GM21529 (cell line): ENCODE results near the gene DET1.
A peak's percentile ranks its signal among the peaks of the same experiment; 100 is the strongest.
"Not testable (repeated sequence)": the region's sequence is repeated elsewhere in the genome, so short reads cannot be mapped to it uniquely, and the experiment has no call there.

Experiments
- ATAC-seq: cut with Tn5 transposase; IDR thresholded peaks from one replicate; pipeline ENCODE4 v1.9.1; 2021; ENCODE audit not compliant: unreplicated experiment

DET1 gene

DNA sequence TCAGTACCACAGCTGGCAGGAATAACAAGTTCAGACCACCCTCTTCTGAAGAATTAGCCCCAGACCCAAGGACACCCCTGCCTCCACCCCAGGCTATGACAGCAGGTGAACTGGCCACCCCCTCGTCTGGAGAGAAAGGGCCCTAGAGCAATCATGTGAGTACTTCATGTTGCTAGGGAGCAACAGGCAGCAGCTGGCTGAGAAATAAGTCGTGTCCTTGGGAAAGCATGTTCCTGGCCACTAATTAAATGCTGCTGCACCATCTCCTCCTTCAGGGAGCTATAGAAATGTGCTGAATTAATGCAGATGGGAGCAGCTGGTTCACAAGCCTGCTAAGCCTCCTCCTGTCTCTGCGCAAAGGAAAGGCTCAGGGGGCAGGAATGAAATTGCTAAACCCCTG, 47.5 kb downstream of the DET1 start:
- ATAC-seq = no peak

DNA sequence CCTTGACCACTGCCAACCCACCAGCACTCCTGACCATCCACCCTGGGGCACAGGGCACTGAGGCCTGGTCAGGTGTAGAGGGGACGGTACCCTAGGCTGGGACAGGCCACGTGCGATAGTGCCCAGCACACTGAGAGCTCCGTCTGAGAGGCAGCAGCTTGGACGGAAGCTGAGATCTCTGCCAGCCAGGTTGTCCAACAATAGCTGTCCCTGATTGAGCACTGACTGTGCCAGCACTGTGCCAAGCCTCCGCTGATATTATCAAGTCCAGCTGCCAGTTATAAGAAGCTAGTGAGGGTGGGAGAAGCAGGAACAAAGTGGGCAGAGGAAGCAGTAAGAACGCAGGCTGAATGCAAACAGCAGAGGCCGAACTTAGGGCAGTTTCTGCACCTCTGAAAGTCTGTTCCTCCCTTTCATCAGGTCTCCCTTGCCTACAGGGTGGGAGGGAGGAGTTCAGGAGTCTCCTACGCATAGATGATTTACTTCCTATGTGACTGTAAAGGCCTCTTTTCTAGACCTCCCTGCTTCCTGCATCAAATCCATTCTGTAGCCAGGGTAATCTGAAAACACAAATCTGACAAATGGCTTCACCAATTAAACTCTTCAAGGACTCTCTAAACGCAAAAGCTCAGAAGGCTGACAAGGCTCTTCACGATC, 49.2 kb downstream of the DET1 start:
- no peak for ATAC-seq

DNA sequence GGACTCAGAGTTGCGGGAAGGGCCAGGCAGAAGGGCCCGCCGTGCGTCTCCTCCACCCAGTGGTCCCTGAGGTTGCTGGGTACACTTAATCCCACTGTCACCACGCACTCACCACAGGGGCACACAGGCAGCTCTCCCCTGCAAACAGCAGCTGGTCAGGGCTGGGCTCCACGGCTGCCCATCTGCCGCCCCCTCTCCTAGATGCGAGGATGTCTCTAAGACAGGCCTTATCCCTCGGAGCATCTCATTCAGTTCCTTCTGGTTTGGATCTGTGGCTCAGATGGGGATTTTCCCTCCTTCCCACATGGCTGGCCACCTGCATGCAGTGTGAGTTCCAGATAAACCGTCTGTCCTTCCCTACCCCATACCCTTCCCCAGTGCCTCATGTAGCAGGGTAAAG, 52.6 kb downstream of the DET1 start:
- no peak for ATAC-seq

DNA sequence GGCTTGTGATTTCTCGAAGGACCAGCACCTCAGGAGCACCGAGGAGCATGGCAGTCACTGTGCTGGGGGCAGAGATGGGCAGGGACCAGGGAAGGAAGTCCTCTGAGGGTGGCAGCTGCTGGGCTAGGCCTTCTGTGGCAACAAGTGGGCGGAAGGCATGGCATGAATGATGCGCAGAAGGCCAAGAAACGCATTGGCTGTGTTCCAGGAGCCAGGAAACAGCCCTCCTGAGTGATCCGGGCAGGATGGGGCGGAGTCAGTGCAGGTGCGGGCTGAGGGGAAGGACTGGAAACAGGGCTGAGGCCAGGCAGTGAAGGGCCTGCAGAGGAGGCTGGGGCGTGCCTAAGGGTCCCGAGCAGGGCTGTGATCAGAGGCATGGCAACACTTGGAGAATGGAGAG, 55.3 kb downstream of the DET1 start:
- ATAC-seq = no peak

DNA sequence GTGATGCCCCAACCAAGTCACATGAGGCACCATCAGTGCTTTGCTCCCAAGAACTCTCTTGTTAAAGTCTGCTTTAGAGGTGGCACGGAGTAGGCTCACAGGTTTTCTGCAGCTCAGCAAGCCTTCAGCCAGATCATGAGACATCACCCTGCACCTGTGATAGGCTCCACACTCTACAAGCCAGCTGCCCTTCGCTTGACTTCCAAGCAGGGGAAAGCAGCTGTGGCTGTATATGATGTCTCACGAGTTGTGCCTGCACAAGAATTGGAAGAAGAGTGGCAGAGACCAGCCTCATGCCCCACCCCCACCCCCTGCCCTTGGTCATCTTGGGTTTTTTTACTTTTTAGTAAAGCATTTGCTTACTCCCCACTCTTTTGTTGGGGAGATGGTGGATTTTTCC, 56.4 kb downstream of the DET1 start:
- ATAC-seq = no peak

DNA sequence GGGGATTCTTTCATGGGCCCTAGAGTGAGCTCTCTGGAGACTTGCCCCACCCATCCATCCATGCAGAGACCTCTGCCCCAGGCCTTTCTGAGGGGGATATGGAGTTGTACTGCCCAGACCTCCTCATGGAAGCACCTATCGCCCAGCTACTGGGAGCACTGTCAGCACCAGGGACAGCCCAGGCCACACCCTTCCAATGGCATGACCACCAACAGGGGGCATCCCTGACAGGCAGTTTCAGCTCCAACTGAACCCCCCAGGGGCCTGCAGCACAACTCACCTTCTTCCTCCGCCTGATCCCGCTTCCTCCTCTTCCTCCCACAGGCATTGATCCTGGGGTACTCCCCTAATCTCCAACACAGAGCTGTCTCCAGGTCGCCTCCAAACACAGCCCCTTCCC, 57.2 kb downstream of the DET1 start:
- no peak for ATAC-seq

DNA sequence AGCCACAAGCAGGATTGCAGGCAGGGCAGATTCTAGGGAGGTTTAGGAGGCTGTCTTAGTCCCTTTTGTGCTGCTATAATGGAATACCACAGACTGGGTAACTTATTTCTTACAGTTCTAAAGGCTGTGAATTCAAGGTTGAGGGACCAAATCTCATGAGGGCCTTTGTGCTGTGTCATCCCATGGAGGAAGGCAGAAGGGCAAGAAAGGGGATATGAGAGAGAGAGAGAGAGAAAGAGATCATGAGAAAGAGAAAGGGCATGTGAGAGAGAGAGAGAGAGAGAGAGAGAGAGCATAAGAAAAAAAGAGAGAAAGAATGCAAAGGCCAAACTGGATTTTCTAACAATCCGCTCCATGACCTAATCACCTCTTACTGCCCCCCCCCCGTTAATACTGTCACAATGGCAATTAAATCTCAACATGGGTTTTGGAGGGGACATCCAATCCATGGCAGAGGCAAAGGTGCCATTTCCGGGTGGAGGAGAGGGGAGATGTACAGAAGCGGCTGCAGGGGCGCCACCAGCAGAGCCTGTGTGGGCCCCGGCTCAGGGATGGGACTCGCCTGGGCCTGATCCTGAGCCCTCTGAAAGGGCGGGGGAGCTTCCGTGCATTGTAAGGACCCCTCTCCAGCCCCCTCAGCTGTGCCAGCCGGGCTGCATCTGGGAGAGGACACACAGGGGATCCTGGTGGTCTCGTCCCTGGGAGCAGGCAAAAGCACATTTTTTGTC, 58.5 kb downstream of the DET1 start:
- ATAC-seq = no peak

DNA sequence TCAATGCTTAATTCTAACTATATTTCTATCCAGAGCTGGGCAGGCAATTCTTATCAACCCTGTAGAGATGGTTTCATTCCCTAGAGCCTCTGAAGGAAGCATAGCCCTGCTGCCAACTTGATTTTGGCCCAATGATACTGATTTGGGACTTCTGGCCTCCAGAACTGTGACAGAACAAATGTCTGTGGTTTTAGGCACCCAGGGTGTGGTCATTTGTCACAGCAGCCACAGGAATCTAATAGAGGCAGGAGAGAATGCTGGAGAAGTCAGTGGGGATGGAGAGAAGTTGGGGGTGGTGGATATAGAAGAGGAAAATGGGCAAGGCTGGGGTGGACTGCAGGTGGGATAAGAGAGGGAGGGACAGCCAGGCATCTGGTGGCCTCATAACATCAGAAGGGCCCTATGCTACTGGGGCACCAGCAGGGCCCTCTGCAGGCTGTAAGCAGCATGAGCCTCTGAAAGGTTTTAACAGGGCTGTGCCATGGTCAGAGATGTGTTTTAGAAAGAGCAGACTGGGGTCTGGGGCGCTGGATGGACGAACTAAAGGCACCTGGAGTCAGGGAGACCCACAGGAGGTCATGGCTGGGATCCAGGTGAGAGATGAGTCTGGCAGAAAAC, 59.2 kb downstream of the DET1 start:
- ATAC-seq = no peak

DNA sequence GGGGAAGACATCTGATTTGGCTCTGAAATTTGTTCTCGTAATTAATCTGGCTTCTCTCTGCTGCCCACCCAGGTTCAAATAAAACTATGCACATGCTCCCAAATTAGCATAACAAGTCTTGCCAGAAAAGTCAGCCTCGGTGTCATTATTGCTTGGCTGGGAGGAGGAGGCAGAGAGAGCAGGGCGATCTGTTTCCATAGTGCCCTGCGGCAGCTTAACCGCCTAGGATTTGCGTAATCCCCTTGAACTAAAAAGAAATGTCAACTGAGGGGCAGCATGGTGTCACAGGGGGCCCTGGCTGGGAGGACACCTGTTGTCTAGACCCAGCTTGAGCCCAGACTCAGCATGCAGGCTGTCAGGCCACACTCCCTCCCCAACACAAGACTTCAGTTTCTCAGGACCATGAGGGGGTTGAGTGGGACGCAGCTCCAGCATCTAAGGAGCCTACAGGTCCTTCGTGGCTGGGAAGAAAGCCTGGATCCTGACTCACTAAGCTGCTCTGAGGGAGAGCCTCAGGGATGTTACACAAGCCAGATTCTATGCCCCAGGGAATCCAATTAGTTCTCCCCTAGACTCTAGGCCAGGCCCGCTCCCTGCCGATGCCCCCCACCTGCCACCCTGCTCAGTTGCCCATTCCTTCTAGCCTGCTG, 61.7 kb downstream of the DET1 start:
- no peak for ATAC-seq

DNA sequence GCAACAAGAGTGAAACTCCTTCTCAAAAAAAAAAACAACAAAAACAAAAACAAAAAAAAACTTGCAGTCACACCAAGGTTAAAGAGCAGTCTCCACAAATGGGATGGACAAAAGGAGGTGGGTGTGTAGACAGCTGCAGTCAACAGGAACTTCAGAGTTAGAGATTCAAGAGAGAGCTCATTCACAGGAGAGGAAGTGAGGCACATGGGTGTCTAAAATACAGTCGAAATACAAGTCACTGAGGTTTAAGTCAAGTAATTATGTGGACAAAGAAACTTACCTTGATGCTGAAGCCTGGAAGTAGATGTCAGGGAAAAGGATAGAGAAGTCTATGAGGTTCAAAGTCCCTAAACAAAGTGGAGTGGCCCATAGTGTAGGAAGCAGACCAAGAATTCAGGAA, 64.2 kb downstream of the DET1 start:
- no peak for ATAC-seq

DNA sequence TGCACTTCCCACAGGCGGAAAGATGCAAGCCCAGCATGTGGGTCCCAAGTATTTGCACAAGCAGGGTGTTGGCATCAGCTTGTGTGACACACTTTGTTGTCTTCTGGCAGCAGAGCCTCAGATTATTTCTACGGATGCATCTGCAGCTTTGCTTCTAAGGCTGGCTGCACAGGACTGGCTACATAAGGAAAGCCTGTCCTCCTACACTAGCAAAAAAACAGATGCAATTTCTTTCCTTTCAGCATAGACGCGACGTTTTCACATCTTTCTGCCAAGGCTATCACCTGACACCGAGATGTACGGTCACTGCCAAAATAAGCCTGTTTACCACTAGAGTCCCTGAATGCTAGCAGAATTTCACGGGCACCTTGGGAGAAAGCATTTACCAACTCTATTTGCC, 65.5 kb downstream of the DET1 start:
- no peak for ATAC-seq

DNA sequence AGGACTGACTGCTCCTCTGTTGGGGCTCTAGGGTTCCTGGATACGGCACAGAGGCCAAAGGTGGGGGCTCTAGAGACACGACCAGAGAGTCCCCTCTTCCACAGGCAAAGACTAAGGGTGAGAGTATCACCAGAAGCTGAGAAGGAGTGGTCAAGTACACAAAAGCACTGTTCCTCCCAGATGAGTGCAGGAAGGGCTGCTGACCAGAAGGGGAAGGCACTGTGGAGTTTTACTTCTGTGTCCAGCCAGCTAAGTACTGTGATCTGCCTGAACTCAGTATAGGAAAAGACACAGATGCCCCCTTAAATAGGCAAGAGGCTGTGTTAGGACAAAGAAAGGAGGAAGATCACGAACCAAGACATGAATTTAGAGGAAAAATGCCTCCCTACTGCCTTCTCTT, 67.3 kb downstream of the DET1 start:
- no peak for ATAC-seq

DNA sequence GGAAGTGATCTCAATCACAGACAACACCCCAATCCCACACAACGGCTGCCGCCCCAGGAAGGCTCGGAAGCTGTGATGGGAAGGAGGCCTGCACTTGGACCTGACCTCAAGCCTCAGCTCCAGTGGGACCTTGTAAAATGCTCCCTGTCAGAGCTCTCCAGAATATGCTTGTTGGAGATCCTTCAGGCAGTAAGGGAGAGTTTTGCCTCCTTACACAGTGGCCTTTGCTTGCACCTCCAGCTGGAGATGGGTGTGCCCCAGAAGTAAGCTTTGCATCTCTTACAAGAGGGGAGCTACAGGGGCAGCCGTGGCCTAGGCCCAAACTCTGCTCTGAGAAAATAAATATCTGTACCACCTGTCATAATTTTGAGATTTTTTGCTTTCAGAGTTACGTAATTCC, 68.6 kb downstream of the DET1 start:
- ATAC-seq = no peak

DNA sequence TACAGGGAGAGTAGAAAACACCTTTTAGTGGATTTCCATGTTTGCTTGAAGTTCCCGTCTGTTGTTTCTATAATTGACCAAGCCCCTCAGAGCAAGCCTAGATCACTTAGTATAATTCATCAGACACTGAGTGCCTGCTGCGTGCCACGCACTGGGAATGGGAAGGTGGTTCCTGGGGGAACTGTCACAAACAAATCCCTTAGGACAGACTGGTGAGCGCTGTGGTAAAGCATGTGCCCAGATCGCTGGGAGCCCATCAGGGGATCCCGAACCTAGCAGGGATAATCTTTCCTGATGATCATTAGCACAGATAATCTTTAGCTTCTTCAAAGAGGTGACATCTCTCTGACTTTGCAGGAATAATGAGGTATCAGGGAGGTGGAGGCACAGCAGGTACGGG, 69.4 kb downstream of the DET1 start:
- ATAC-seq = no peak

DNA sequence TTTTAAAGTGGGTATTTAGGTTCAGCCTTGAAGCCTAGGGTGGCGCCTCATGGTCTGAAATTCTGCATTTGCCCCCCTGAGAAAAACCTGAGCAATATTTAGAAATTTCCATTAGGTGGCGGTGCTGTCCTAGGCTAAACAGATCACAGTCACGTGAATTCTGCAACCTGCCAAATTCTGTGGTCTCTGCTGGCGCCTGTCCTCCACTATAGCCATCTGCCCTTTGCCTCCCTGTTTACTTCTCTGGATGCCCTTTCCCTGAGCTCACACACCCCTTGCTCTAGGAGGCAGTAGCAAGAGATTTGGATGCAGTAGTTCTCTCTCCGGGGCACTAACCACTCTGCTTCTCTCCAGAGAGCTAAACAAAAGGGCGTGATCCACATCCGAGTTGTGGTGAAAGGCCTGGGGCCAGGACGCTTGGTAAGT, 69.8 kb downstream of the DET1 start:
- no peak for ATAC-seq

DNA sequence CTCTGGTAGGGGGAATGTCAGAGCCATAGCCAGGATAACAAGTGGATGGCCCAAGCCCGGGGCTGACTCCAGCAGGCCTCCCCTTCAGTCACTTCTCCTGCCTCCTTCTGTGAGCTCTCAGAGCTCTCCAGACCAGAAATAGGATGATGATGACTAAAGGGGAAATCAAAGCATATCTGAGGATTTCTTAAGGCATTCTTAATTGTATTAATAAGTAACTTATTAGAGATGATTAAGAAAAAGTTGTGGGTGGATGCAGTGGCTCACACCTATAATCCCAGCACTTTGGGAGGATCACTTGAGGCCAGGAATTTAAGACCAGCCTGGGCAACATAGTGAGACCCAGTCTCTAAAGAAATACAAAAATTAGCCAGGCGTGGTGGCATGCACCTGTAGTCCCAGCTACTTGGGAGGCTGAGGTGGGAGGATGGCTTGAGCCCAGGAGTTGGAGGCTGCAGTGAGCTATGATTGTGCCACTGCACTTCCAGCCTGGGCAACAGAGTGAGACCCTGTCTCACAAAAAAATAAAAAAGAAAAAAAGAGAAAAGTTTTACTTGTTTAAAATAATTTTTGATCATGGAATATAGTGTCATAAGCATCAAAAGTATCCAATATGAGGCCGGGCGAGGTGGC, 72.7 kb downstream of the DET1 start:
- ATAC-seq = not testable (repeated sequence)

DNA sequence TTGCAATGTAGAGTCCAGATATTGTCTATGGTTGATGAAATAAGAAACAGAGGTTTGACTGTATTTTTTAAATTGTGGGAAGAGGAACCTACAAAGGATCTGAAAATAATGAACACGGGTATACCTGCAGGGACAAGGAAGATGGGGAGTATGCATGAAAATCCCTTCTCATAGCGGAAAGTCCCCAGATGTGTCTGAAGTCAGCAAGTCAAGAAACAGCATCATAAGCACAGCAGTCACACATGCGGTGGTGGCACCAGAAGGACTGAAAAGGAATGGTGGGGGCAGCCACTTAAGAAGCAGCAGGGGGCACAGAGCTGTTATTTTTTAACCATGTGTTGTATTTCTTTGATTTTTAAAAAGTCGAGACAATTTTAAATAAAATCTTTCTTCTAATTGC, 74.3 kb downstream of the DET1 start:
- peak; percentile 28 for ATAC-seq

DNA sequence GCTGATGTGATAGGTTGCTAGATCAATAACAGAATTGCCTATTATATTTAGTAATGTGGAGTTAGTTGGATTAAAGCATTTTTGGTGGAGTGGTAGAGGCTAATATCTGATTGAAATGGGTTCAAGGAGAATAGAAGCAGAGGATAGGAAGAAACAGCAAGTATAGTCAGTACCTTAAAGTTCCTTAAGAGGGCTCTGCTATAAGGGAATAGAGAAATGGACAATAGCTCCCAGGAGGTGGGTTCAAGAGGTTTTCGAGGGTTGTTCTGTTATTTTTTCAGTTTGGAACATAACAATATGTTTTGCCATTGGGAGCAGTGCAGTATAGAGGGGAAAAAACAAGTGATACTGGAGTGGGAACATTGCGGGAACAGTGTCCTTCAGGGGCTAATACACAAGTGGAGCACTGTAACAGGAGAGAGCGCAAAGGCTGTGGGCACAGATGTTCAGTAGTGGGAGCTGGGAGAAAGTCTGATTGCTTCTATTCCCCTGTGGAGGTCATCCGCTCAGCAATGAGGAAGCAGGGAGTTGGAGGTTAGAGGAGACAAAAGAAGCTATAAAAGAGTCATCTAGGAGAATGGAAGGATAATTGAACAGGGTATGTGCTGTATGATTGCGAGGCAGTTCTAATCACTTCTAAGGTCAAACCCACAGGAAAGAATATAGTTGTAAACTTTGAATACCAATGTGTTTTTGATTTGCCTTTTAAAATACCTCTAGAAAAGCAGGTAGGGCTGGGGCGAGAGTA, 75.7 kb downstream of the DET1 start:
- ATAC-seq = no peak

DNA sequence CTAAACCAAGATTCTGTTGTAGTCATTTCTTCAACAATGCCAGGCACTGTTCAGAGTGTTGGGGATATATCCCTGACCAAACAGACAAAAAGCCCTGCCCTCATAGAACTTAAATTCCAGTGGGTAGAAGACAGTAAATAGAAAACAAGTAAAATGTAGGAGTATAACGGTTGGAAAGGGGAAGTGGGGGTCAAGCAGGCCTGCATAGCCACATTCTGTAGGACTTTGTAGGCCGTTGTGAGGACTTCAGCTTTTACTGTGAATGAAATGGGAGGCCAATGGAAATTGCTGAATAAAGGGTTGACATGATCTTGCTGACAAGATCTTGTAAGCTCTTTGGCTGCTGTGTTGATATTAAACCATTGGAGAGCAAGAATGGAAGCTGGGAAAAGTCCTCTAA, 77.2 kb downstream of the DET1 start:
- no peak for ATAC-seq

DNA sequence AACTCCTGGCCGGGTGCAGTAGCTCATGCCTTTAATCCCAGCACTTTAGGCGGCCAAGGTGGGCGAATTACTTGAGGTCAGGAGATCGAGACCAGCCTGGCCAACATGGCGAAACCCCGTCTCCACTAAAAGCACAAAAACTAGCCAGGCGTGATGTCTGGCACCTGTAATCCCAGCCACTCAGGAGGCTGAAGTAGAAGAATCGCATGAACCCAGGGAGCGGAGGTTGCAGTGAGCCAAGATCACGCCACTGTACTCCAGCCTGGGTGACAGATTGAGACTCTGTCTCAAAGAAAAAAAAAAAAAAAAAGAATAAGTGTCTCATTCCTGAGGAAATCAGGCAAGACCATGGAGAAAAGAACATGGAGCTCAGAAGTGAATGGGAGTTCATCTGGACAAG, 77.8 kb downstream of the DET1 start:
- ATAC-seq = not testable (repeated sequence)
